Liver (tissue), 9 donors: ENCODE measurements around the gene DOP1B. TPM values are rescaled to one million over a fixed set of nuclear protein-coding genes. Genes with fewer than 3 reads are reported as not detected.
A peak's percentile ranks its signal among the peaks of the same experiment; 100 is the strongest.

Source experiments
- DNase-seq: peaks from one replicate; pipeline ENCODE4 v3.0.0-alpha.2; 2017; ENCODE audit warnings: low spot score
- H3K27ac ChIP-seq, 2 donors: one replicate each; pipeline ENCODE4 v1.7.0; 2013; ENCODE audit warnings: inconsistent platforms in 2 of 2, low read length in 2 of 2, control low read depth in 1 of 2, low read depth in 1 of 2, mild to moderate bottlenecking in 1 of 2
- H3K27me3 ChIP-seq, 4 donors: one replicate each; pipeline versions ENCODE4 v1.6.1 to v1.7.0; 2013; ENCODE audit warnings: low read length in 3 of 4, inconsistent platforms in 1 of 4, mild to moderate bottlenecking in 1 of 4, moderate library complexity in 1 of 4; ENCODE audit not compliant: control insufficient read depth in 4 of 4, insufficient read depth in 4 of 4
- H3K36me3 ChIP-seq, 4 donors: one replicate each; pipeline versions ENCODE4 v1.6.1 to v1.7.0; 2013; ENCODE audit warnings: low read length in 3 of 4, mild to moderate bottlenecking in 3 of 4, low read depth in 1 of 4, moderate library complexity in 1 of 4; ENCODE audit not compliant: control insufficient read depth in 4 of 4, insufficient read depth in 3 of 4
- H3K4me1 ChIP-seq, 4 donors: one replicate each; pipeline versions ENCODE4 v1.6.1 to v1.7.0; 2013; ENCODE audit warnings: low read length in 3 of 4, mild to moderate bottlenecking in 3 of 4, moderate library complexity in 1 of 4; ENCODE audit not compliant: control insufficient read depth in 4 of 4, insufficient read depth in 4 of 4
- H3K4me3 ChIP-seq, 3 donors: one replicate each; pipeline versions ENCODE4 v1.6.1 to v1.7.0; 2013; ENCODE audit warnings: low read length in 3 of 3, control low read depth in 1 of 3, low read depth in 1 of 3, mild to moderate bottlenecking in 1 of 3
- H3K9ac ChIP-seq, 2 donors: one replicate each; pipeline ENCODE4 v1.7.0; 2013; ENCODE audit warnings: low read length in 2 of 2, mild to moderate bottlenecking in 2 of 2, moderate library complexity in 2 of 2, control low read depth in 1 of 2, low read depth in 1 of 2
- H3K9me3 ChIP-seq, 4 donors: one replicate each; pipeline versions ENCODE4 v1.6.1 to v1.7.0; 2013; ENCODE audit warnings: low read length in 3 of 4; ENCODE audit not compliant: control insufficient read depth in 4 of 4
- ATF3 ChIP-seq: IDR thresholded peaks from 2 replicates; pipeline ENCODE4 v1.6.1; 2016; ENCODE audit warnings: antibody characterized with exemption
- CTCF ChIP-seq: fragments of 150-350 bp; IDR thresholded peaks from 2 replicates; pipeline ENCODE4 v1.5.1; 2017; ENCODE audit warnings: improper control_type of control experiment, low read depth, low read length; ENCODE audit not compliant: missing input control
- EGR1 ChIP-seq, 2 donors: IDR thresholded peaks; 2 replicates each; pipeline ENCODE4 v1.6.1; 2016 to 2018; ENCODE audit warnings: antibody characterized with exemption in 2 of 2, low read depth in 2 of 2
- FOXA1 ChIP-seq: IDR thresholded peaks from 2 replicates; pipeline ENCODE4 v1.6.1; 2016; ENCODE audit warnings: antibody characterized with exemption
- FOXA2 ChIP-seq: IDR thresholded peaks from 2 replicates; pipeline ENCODE4 v1.6.1; 2016; ENCODE audit warnings: antibody characterized with exemption
- GABPA ChIP-seq, 2 donors: IDR thresholded peaks in 1 of 2; conservative IDR thresholded peaks in 1 of 2; 2 replicates each; pipeline ENCODE4 v1.6.1; 2016; ENCODE audit warnings: antibody characterized with exemption in 2 of 2, mild to moderate bottlenecking in 1 of 2, moderate library complexity in 1 of 2
- HNF4A ChIP-seq, 2 donors: conservative IDR thresholded peaks; 2 replicates each; pipeline ENCODE4 v1.6.1; 2016; ENCODE audit warnings: antibody characterized with exemption in 2 of 2, mild to moderate bottlenecking in 2 of 2
- HNF4G ChIP-seq: IDR thresholded peaks from 2 replicates; pipeline ENCODE4 v1.6.1; 2016; ENCODE audit warnings: antibody characterized with exemption
- JUND ChIP-seq, 2 donors: IDR thresholded peaks; 2 replicates each; pipeline ENCODE4 v1.6.1; 2016; ENCODE audit warnings: antibody characterized with exemption in 2 of 2
- MAX ChIP-seq: IDR thresholded peaks from 2 replicates; pipeline ENCODE4 v1.6.1; 2016; ENCODE audit warnings: antibody characterized with exemption
- NR2F2 ChIP-seq: IDR thresholded peaks from 2 replicates; pipeline ENCODE4 v1.6.1; 2016; ENCODE audit warnings: antibody characterized with exemption
- RAD21 ChIP-seq, 2 donors: IDR thresholded peaks; 2 replicates each; pipeline ENCODE4 v1.6.1; 2016; ENCODE audit warnings: antibody characterized with exemption in 2 of 2, mild to moderate bottlenecking in 2 of 2
- REST ChIP-seq: IDR thresholded peaks from 2 replicates; pipeline ENCODE4 v1.6.1; 2016; ENCODE audit warnings: antibody characterized with exemption, mild to moderate bottlenecking
- RXRA ChIP-seq, 2 donors: IDR thresholded peaks; 2 replicates each; pipeline ENCODE4 v1.6.1; 2017 to 2018; ENCODE audit warnings: antibody characterized with exemption in 2 of 2, mild to moderate bottlenecking in 1 of 2
- SP1 ChIP-seq: IDR thresholded peaks from 2 replicates; pipeline ENCODE4 v1.6.1; 2018; ENCODE audit warnings: antibody characterized with exemption, mild to moderate bottlenecking
- TAF1 ChIP-seq: conservative IDR thresholded peaks from 2 replicates; pipeline ENCODE4 v1.6.1; 2016; ENCODE audit warnings: antibody characterized with exemption, mild to moderate bottlenecking
- YY1 ChIP-seq: IDR thresholded peaks from 2 replicates; pipeline ENCODE4 v1.6.1; 2016; ENCODE audit warnings: antibody characterized with exemption, mild to moderate bottlenecking
- ZBTB33 ChIP-seq: IDR thresholded peaks from 2 replicates; pipeline ENCODE4 v1.6.1; 2016; ENCODE audit warnings: antibody characterized with exemption
- WGBS: extraction: QIAGEN DNeasy Blood & Tissue Kit; methylation state at CpG from one replicate; pipeline ENCODE4 v1.1.7; 2013; 5-methylcytosine and 5-hydroxymethylcytosine counted together
- polyA plus RNA-seq, 2 donors: library from polyadenylated mRNA; stranded (reverse) in 1 of 2; unstranded in 1 of 2; fragments of 200-250 nt in 1 of 2; fragments of >200 nt in 1 of 2; fragmentation: Nextera tagmentation in 1 of 2; extraction: Ambion mirVana in 1 of 2; gene quantifications; one replicate each; pipeline versions ENCODE4 v1.2.1 to v1.2.3, GENCODE V29; 2013 to 2015
- total RNA-seq, 2 donors: library from RNA; depleted of rRNA; stranded (reverse); fragments of >200 nt; gene quantifications; one replicate each; pipeline ENCODE4 v1.2.3, GENCODE V29; 2014
- donor health status: healthy.
- donor health status: healthy.
- donor health status: healthy.
- donor health status: healthy.
- donor health status: healthy.

The DOP1B gene
- total and polyA plus RNA-seq, 4 donors, result 5.8 to 7.1 (median 6.3) TPM

- no peak overlapping the region for H3K27ac ChIP-seq
- TF ChIP-seq RAD21 (IDR thresholded peaks at IDR 0.05) (peak in 1 of 2 donors; percentile 2), HNF4G (no peak)
- DNase-seq, result no peak
- H3K4me1 ChIP-seq, result peaks cover 2 to 12% (median 5%) of the 10 kb centered on the region in 4 donors
- no peak overlapping the region for H3K9ac ChIP-seq
- no peaks in the 10 kb centered on the region for H3K36me3 ChIP-seq
- no peak overlapping the region for H3K4me3 ChIP-seq
- WGBS, result 61% methylated on average over 2 of the region's 2 CpGs
- no peaks in the 10 kb centered on the region for H3K9me3 ChIP-seq
- no peaks in the 10 kb centered on the region for H3K27me3 ChIP-seq
These were observed 32.3 kb downstream of the DOP1B start for GRCh38 chr21:36188937-36189336.

- no peak overlapping the region for H3K9ac ChIP-seq
- H3K27ac ChIP-seq, result no peak overlapping the region
- H3K36me3 ChIP-seq, result no peaks in the 10 kb centered on the region
- peaks cover 0 to 1% (median 0%) of the 10 kb centered on the region in 4 donors for H3K9me3 ChIP-seq
- H3K4me3 ChIP-seq, result no peak overlapping the region
- TF ChIP-seq HNF4A (conservative IDR thresholded peaks at IDR 0.05) (no peak), MAX (no peak), HNF4G (no peak), NR2F2 (no peak), RXRA (IDR thresholded peaks at IDR 0.05) (no peak), ZBTB33 (no peak), YY1 (no peak), TAF1 (no peak), FOXA1 (no peak), GABPA (IDR thresholded peaks at IDR 0.05 in 1 of 2, conservative IDR thresholded peaks at IDR 0.05 in 1 of 2) (no peak), REST (no peak)
- peaks cover 2 to 12% (median 5%) of the 10 kb centered on the region in 4 donors for H3K4me1 ChIP-seq
- WGBS, result 97% methylated on average over 4 of the region's 4 CpGs
- H3K27me3 ChIP-seq, result no peaks in the 10 kb centered on the region
- DNase-seq, result no peak
These were observed 34.1 kb downstream of the DOP1B start for GRCh38 chr21:36190736-36191135.

GRCh38 chr21:36193200-36193599, 36.6 kb downstream of the DOP1B start:
- Histone ChIP-seq H3K9me3 (peaks cover 0 to 3% (median 1%) of the 10 kb centered on the region in 4 donors), H3K4me1 (peaks cover under 1 to 6% (median 4%) of the 10 kb centered on the region in 4 donors), H3K27ac (no peak overlapping the region), H3K36me3 (no peaks in the 10 kb centered on the region), H3K27me3 (no peaks in the 10 kb centered on the region), H3K9ac (no peak overlapping the region), H3K4me3 (no peak overlapping the region)
- 92% methylated on average over 7 of the region's 7 CpGs for WGBS
- no peak for DNase-seq
- no peak for TF ChIP-seq TAF1
- no peak for TF ChIP-seq SP1
- TF ChIP-seq NR2F2, result no peak
- no peak for TF ChIP-seq ZBTB33
- TF ChIP-seq FOXA2, result no peak
- no peak for TF ChIP-seq EGR1 (IDR thresholded peaks at IDR 0.05; ENCODE audit: low read depth in 2 of 2)
- no peak for TF ChIP-seq FOXA1
- no peak for TF ChIP-seq GABPA (IDR thresholded peaks at IDR 0.05 in 1 of 2, conservative IDR thresholded peaks at IDR 0.05 in 1 of 2)
- TF ChIP-seq MAX, result no peak
- no peak for TF ChIP-seq RAD21 (IDR thresholded peaks at IDR 0.05)
- TF ChIP-seq HNF4A (conservative IDR thresholded peaks at IDR 0.05), result no peak
- no peak for TF ChIP-seq CTCF
- no peak for TF ChIP-seq JUND (IDR thresholded peaks at IDR 0.05)
- no peak for TF ChIP-seq ATF3
- no peak for TF ChIP-seq YY1
- TF ChIP-seq RXRA (IDR thresholded peaks at IDR 0.05), result no peak
